ENCODE data around the gene CBR3. TPM values are rescaled to one million over a fixed set of nuclear protein-coding genes. Genes with fewer than 3 reads are reported as not detected.

CBR3 gene
- total and polyA plus RNA-seq, 4 donors: 13.0 to 30.4 (median 15.9) TPM

GRCh38 chr21:36156815-36157670 is 22.2 kb downstream of the CBR3 start, which contains the start of gene DOP1B:
TSS of gene DOP1B (plus strand) at chr21:36156824. CDS start at chr21:36164734, 7,910 bp downstream.
- Histone ChIP-seq H3K36me3 (ENCODE audit: control insufficient read depth in 1 of 2, insufficient read depth in 2 of 2, low read length in 1 of 2) (no peaks in the 10 kb centered on the region), H3K27me3 (ENCODE audit: control insufficient read depth in 1 of 2, insufficient read depth in 2 of 2, low read length in 1 of 2) (no peaks in the 10 kb centered on the region), H3K27ac (ENCODE audit: low read depth in 1 of 2, low read length in 2 of 2) (no peak within 1 kb of the TSS), H3K9me3 (ENCODE audit: control insufficient read depth, low read length) (no peaks in the 10 kb centered on the region), H3K4me1 (ENCODE audit: control insufficient read depth in 1 of 2, insufficient read depth in 2 of 2, low read length in 2 of 2) (no peaks in the 10 kb centered on the region), H3K4me3 (ENCODE audit: low read length in 2 of 2) (peak within 1 kb of the TSS; percentile 75 to 95)
- 1% methylated on average over 67 to 83 of the region's 83 CpGs for WGBS, 2 donors
- no peak for DNase-seq
- intact Hi-C loops (cut with DNase I): loop anchor here in 1 of 2 donors (2.0 to 5.0 kb wide), 2 partner anchors 56 to 165 kb away; partner anchors contain the start of gene MORC3
- ATAC-seq (ENCODE audit: low FRiP score): peak; percentile 0

- no peaks in the 10 kb centered on the region for H3K9me3 ChIP-seq (ENCODE audit: control insufficient read depth, low read length)
- ATAC-seq (ENCODE audit: low FRiP score) (no peak), DNase-seq (no peak)
- 76 to 91% methylated on average over 13 of the region's 13 CpGs for WGBS, 2 donors
- H3K4me1 ChIP-seq (ENCODE audit: control insufficient read depth in 1 of 2, insufficient read depth in 2 of 2, low read length in 2 of 2): no peaks in the 10 kb centered on the region
- H3K36me3 ChIP-seq (ENCODE audit: control insufficient read depth in 1 of 2, insufficient read depth in 2 of 2, low read length in 1 of 2): no peaks in the 10 kb centered on the region
- no peaks in the 10 kb centered on the region for H3K27me3 ChIP-seq (ENCODE audit: control insufficient read depth in 1 of 2, insufficient read depth in 2 of 2, low read length in 1 of 2)
- H3K27ac ChIP-seq (ENCODE audit: low read depth in 1 of 2, low read length in 2 of 2): no peak overlapping the region
- no peak overlapping the region for H3K4me3 ChIP-seq (ENCODE audit: low read length in 2 of 2)
- intact Hi-C loops (cut with DNase I): loop anchor here in 1 of 2 donors (5.0 kb wide), 1 partner anchor 163 kb away; the partner anchor contains the start of gene MORC3
These were observed 24.6 kb downstream of the CBR3 start for GRCh38 chr21:36159356-36159921.

- Histone ChIP-seq H3K4me1 (ENCODE audit: control insufficient read depth in 1 of 2, insufficient read depth in 2 of 2, low read length in 2 of 2) (no peaks in the 10 kb centered on the region), H3K4me3 (ENCODE audit: low read length in 2 of 2) (no peak overlapping the region), H3K36me3 (ENCODE audit: control insufficient read depth in 1 of 2, insufficient read depth in 2 of 2, low read length in 1 of 2) (peaks cover 0 to 2% of the 10 kb centered on the region in 2 donors), H3K27ac (ENCODE audit: low read depth in 1 of 2, low read length in 2 of 2) (no peak overlapping the region), H3K27me3 (ENCODE audit: control insufficient read depth in 1 of 2, insufficient read depth in 2 of 2, low read length in 1 of 2) (no peaks in the 10 kb centered on the region), H3K9me3 (ENCODE audit: control insufficient read depth, low read length) (no peaks in the 10 kb centered on the region)
- WGBS, 2 donors: 95 to 99% methylated on average over 2 of the region's 2 CpGs
- ATAC-seq (ENCODE audit: low FRiP score): no peak
- no peak for DNase-seq
- intact Hi-C loops (cut with DNase I): no loop called here
These were observed 25.9 kb downstream of the CBR3 start for GRCh38 chr21:36160850-36161178.

- no peaks in the 10 kb centered on the region for H3K27me3 ChIP-seq (ENCODE audit: control insufficient read depth in 1 of 2, insufficient read depth in 2 of 2, low read length in 1 of 2)
- peaks cover 2 to 3% of the 10 kb centered on the region in 2 donors for H3K36me3 ChIP-seq (ENCODE audit: control insufficient read depth in 1 of 2, insufficient read depth in 2 of 2, low read length in 1 of 2)
- no peaks in the 10 kb centered on the region for H3K9me3 ChIP-seq (ENCODE audit: control insufficient read depth, low read length)
- WGBS, 2 donors: 93 to 96% methylated on average over 5 of the region's 5 CpGs
- no peak overlapping the region for H3K27ac ChIP-seq (ENCODE audit: low read depth in 1 of 2, low read length in 2 of 2)
- ATAC-seq (ENCODE audit: low FRiP score) (no peak), DNase-seq (no peak)
- H3K4me1 ChIP-seq (ENCODE audit: control insufficient read depth in 1 of 2, insufficient read depth in 2 of 2, low read length in 2 of 2): no peaks in the 10 kb centered on the region
- no peak overlapping the region for H3K4me3 ChIP-seq (ENCODE audit: low read length in 2 of 2)
- intact Hi-C loops (cut with DNase I): no loop called here
These were observed 27.8 kb downstream of the CBR3 start for GRCh38 chr21:36162631-36163030.

- no peak for ATAC-seq (ENCODE audit: low FRiP score)
- WGBS, 2 donors: 67 to 74% methylated on average over 10 of the region's 10 CpGs
- Histone ChIP-seq H3K9me3 (ENCODE audit: control insufficient read depth, low read length) (no peaks in the 10 kb centered on the region), H3K4me1 (ENCODE audit: control insufficient read depth in 1 of 2, insufficient read depth in 2 of 2, low read length in 2 of 2) (no peaks in the 10 kb centered on the region), H3K4me3 (ENCODE audit: low read length in 2 of 2) (no peak overlapping the region), H3K36me3 (ENCODE audit: control insufficient read depth in 1 of 2, insufficient read depth in 2 of 2, low read length in 1 of 2) (peaks cover 2 to 3% of the 10 kb centered on the region in 2 donors), H3K27ac (ENCODE audit: low read depth in 1 of 2, low read length in 2 of 2) (no peak overlapping the region), H3K27me3 (ENCODE audit: control insufficient read depth in 1 of 2, insufficient read depth in 2 of 2, low read length in 1 of 2) (no peaks in the 10 kb centered on the region)
- intact Hi-C loops (cut with DNase I): no loop called here
- no peak for DNase-seq
These were observed 29.2 kb downstream of the CBR3 start for GRCh38 chr21:36163750-36164741.

DNA sequence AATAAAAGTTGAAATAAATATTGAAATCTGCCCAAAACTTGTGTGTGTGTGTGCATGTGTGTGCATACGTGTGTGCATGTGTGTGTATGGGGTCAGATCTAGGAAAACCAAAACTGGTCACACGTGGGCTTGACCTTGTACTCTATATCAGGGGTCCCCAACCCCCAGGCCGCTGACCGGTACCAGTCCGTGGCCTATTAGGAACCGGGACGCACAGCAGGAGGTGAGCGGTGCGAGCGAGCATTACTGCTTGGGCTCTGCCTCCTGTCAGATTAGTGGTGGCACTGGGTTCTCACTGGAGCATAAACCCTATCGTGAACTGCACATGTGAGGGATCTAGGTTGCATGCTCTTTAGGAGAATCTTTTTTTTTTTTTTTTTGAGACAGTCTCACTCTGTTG is 30.5 kb downstream of the CBR3 start:
- Histone ChIP-seq H3K27ac (ENCODE audit: low read depth in 1 of 2, low read length in 2 of 2) (no peak overlapping the region), H3K4me3 (ENCODE audit: low read length in 2 of 2) (no peak overlapping the region), H3K9me3 (ENCODE audit: control insufficient read depth, low read length) (no peaks in the 10 kb centered on the region), H3K27me3 (ENCODE audit: control insufficient read depth in 1 of 2, insufficient read depth in 2 of 2, low read length in 1 of 2) (no peaks in the 10 kb centered on the region), H3K4me1 (ENCODE audit: control insufficient read depth in 1 of 2, insufficient read depth in 2 of 2, low read length in 2 of 2) (no peaks in the 10 kb centered on the region), H3K36me3 (ENCODE audit: control insufficient read depth in 1 of 2, insufficient read depth in 2 of 2, low read length in 1 of 2) (peaks cover 2 to 3% of the 10 kb centered on the region in 2 donors)
- no peak for DNase-seq
- ATAC-seq (ENCODE audit: low FRiP score): no peak
- 90 to 97% methylated on average over 11 of the region's 11 CpGs for WGBS, 2 donors
- intact Hi-C loops (cut with DNase I): no loop called here

DNA sequence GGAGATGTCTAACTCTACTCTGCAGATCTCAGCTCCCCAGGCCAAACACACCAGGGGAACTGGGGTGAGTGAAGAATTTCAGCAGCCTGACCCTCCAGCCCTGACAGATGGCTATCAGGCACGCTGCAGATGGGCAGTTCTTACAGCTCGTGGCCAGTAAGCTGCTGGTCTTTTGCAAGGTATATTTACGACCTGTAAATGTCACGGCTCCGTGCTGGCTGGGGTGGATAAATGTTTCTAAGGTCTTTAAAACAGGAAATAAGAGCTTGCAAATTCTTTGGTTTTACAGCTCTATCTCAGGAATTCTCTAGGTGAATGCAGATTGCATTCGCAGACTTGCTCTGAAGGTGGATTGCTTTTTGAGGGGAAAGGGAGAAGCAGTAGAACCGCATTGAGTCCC is 31.8 kb downstream of the CBR3 start:
- ATAC-seq (ENCODE audit: low FRiP score): no peak
- Histone ChIP-seq H3K9me3 (ENCODE audit: control insufficient read depth, low read length) (no peaks in the 10 kb centered on the region), H3K27me3 (ENCODE audit: control insufficient read depth in 1 of 2, insufficient read depth in 2 of 2, low read length in 1 of 2) (no peaks in the 10 kb centered on the region), H3K4me3 (ENCODE audit: low read length in 2 of 2) (no peak overlapping the region), H3K4me1 (ENCODE audit: control insufficient read depth in 1 of 2, insufficient read depth in 2 of 2, low read length in 2 of 2) (no peaks in the 10 kb centered on the region), H3K36me3 (ENCODE audit: control insufficient read depth in 1 of 2, insufficient read depth in 2 of 2, low read length in 1 of 2) (peaks cover 2 to 3% of the 10 kb centered on the region in 2 donors), H3K27ac (ENCODE audit: low read depth in 1 of 2, low read length in 2 of 2) (no peak overlapping the region)
- intact Hi-C loops (cut with DNase I): no loop called here
- no peak for DNase-seq
- WGBS, 2 donors: 82 to 87% methylated on average over 7 of the region's 7 CpGs

DNA sequence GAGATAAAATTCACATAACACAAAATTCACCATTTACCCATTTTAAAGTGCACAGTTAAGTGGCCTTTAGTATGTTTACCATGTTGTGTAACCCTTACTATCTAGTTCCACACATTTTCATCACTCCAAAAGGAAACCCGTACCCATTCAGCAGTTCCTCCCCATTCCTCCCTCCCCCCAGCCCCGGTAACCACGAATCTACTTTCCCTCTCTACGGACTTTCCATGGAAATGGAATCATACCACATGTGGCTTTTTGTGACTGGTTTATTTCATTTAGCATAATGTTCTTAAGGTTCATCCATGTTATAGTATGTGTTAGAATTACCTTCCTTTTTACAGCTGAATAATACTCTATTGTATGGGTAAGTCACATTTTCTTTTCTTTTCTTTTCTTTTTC is 32.7 kb downstream of the CBR3 start:
- Histone ChIP-seq H3K4me1 (ENCODE audit: control insufficient read depth in 1 of 2, insufficient read depth in 2 of 2, low read length in 2 of 2) (no peaks in the 10 kb centered on the region), H3K27me3 (ENCODE audit: control insufficient read depth in 1 of 2, insufficient read depth in 2 of 2, low read length in 1 of 2) (no peaks in the 10 kb centered on the region), H3K4me3 (ENCODE audit: low read length in 2 of 2) (no peak overlapping the region), H3K27ac (ENCODE audit: low read depth in 1 of 2, low read length in 2 of 2) (no peak overlapping the region), H3K36me3 (ENCODE audit: control insufficient read depth in 1 of 2, insufficient read depth in 2 of 2, low read length in 1 of 2) (peaks cover 2 to 3% of the 10 kb centered on the region in 2 donors), H3K9me3 (ENCODE audit: control insufficient read depth, low read length) (no peaks in the 10 kb centered on the region)
- ATAC-seq (ENCODE audit: low FRiP score) (no peak), DNase-seq (no peak)
- intact Hi-C loops (cut with DNase I): no loop called here
- 92 to 98% methylated on average over 4 of the region's 4 CpGs for WGBS, 2 donors
